H1 (cell line): ENCODE results near the gene LIG3.

Experiments used
- CHD2 ChIP-seq: IDR thresholded peaks from 2 replicates; pipeline ENCODE4 v1.6.1; 2012; ENCODE audit warnings: low read length, improper control_type of control experiment
- EGR1 ChIP-seq: IDR thresholded peaks from 2 replicates; pipeline ENCODE4 v1.6.1; 2011; ENCODE audit warnings: low read depth, low read length, borderline replicate concordance
- RBBP5 ChIP-seq: IDR thresholded peaks from 2 replicates; pipeline ENCODE4 v1.7.1; 2012; ENCODE audit warnings: low read depth, mild to moderate bottlenecking, inconsistent platforms, low read length, moderate library complexity, borderline replicate concordance
- TF ChIP-seq, protein P1 (sequence below): IDR thresholded peaks from 2 replicates; pipeline ENCODE4 v1.6.1; 2012; ENCODE audit warnings: inconsistent platforms
- TF ChIP-seq, protein P2 (sequence below), 3 experiments: IDR thresholded peaks; 1 replicate in 2 of 3; 2 replicates in 1 of 3; pipeline versions ENCODE4 v1.5.1 to v1.6.1; 2011; ENCODE audit warnings: low read length in 3 of 3, mild to moderate bottlenecking in 3 of 3, inconsistent platforms in 2 of 3, low read depth in 1 of 3, moderate library complexity in 1 of 3; ENCODE audit not compliant: insufficient read depth in 1 of 3; ENCODE audit errors: control extremely low read depth in 1 of 3

DNA sequence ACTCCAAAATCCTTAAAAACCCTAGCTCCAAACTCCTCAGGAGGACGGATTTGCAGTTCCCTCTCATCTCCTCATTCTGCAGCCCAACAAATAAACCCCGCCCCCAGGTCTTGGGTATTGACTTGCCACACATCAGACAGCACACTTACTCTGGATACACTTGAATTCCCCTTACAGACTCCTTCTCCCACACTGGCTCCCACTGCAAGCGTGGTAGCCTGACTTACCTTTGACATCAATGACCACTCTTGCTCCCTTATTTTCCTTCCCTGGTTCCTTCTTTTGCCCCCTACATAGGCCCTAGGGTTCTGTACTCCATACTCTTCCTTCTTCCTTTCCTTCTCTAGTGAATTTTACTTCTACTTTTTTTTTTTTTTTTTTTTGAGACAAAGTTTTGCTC is 75.7 kb downstream of the LIG3 start:
- TF ChIP-seq, protein P1, sequence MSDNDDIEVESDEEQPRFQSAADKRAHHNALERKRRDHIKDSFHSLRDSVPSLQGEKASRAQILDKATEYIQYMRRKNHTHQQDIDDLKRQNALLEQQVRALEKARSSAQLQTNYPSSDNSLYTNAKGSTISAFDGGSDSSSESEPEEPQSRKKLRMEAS: no peak
- TF ChIP-seq CHD2 (no peak), EGR1 (no peak), RBBP5 (no peak)
- TF ChIP-seq, protein P2, sequence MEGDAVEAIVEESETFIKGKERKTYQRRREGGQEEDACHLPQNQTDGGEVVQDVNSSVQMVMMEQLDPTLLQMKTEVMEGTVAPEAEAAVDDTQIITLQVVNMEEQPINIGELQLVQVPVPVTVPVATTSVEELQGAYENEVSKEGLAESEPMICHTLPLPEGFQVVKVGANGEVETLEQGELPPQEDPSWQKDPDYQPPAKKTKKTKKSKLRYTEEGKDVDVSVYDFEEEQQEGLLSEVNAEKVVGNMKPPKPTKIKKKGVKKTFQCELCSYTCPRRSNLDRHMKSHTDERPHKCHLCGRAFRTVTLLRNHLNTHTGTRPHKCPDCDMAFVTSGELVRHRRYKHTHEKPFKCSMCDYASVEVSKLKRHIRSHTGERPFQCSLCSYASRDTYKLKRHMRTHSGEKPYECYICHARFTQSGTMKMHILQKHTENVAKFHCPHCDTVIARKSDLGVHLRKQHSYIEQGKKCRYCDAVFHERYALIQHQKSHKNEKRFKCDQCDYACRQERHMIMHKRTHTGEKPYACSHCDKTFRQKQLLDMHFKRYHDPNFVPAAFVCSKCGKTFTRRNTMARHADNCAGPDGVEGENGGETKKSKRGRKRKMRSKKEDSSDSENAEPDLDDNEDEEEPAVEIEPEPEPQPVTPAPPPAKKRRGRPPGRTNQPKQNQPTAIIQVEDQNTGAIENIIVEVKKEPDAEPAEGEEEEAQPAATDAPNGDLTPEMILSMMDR (IDR thresholded peaks at IDR 0.05; ENCODE audit: control extremely low read depth in 1 of 3, insufficient read depth in 1 of 3, low read depth in 1 of 3, low read length in 3 of 3): no peak
